HepG2 (cell line): ENCODE data around the gene PNN. TPM values are rescaled to one million over a fixed set of nuclear protein-coding genes. Genes with fewer than 3 reads are reported as not detected.

Source experiments
- FOXA3 ChIP-seq: IDR thresholded peaks from 2 replicates; pipeline ENCODE4 v1.6.1; 2016; ENCODE audit warnings: missing genetic modification reagents, missing compliant biosample characterization
- KDM5B ChIP-seq: sonication (generic); formaldehyde crosslinking; IDR thresholded peaks from 2 replicates; pipeline ENCODE4 v1.4.0; 2020; ENCODE audit warnings: missing genetic modification reagents, mild to moderate bottlenecking, borderline replicate concordance
- MIER2 ChIP-seq: IDR thresholded peaks from 2 replicates; pipeline ENCODE4 v1.6.1; 2016; ENCODE audit warnings: missing biosample characterization, missing genetic modification reagents
- MXI1 ChIP-seq: IDR thresholded peaks from 3 replicates; pipeline ENCODE4 v1.6.1; 2012; ENCODE audit warnings: low read depth, low read length, inconsistent platforms, borderline replicate concordance
- NFKB2 ChIP-seq: sonication (generic); formaldehyde crosslinking; IDR thresholded peaks from 2 replicates; pipeline ENCODE4 v1.4.0; 2020; ENCODE audit warnings: missing genetic modification reagents, borderline replicate concordance
- PLRG1 ChIP-seq: fragments of 450-650 bp; conservative IDR thresholded peaks from 2 replicates; pipeline ENCODE4 v1.6.1; 2016
- ZFP62 ChIP-seq: sonication (generic); formaldehyde crosslinking; IDR thresholded peaks from 2 replicates; pipeline ENCODE4 v1.4.0; 2020; ENCODE audit warnings: missing genetic modification reagents
- ZNF224 ChIP-seq: sonication (generic); formaldehyde crosslinking; IDR thresholded peaks from 2 replicates; pipeline ENCODE4 v1.5.0; 2020; ENCODE audit warnings: mild to moderate bottlenecking, missing genetic modification reagents
- ZNF746 ChIP-seq: sonication (generic); formaldehyde crosslinking; IDR thresholded peaks from 2 replicates; pipeline ENCODE4 v1.8.0; 2022; ENCODE audit warnings: mild to moderate bottlenecking, missing genetic modification reagents
- polyA plus RNA-seq, 8 experiments: library from polyadenylated mRNA; depleted of rRNA in 3 of 8; stranded (reverse) in 7 of 8; unstranded in 1 of 8; fragments of >200 nt; fragmentation: Illumina TruSeq in 4 of 8; extraction: Trizol in 4 of 8; gene quantifications; 2 replicates each; pipeline versions ENCODE4 v1.2.1 to v1.2.3, GENCODE V29; 2011 to 2016; ENCODE audit warnings: low read depth in 4 of 8, missing spikeins in 1 of 8, mixed read lengths in 1 of 8; ENCODE audit not compliant: insufficient read depth in 1 of 8
- total RNA-seq, 5 experiments: library from RNA; depleted of rRNA; stranded (reverse); fragments of >200 nt; fragmentation: Illumina TruSeq; extraction: Trizol; gene quantifications; 2 replicates each; pipeline ENCODE4 v1.2.3, GENCODE V29; 2016; ENCODE audit warnings: low read depth in 1 of 5
- TF ChIP-seq, protein P1 (sequence below): sonication (generic); formaldehyde crosslinking; IDR thresholded peaks from 2 replicates; pipeline ENCODE4 v1.8.1; 2022; ENCODE audit warnings: low read depth, mild to moderate bottlenecking, missing genetic modification reagents
- TF ChIP-seq, protein P2 (sequence below): sonication (generic); formaldehyde crosslinking; IDR thresholded peaks from 2 replicates; pipeline ENCODE4 v1.5.1; 2020; ENCODE audit warnings: missing genetic modification reagents, mild to moderate bottlenecking, borderline replicate concordance
- TF ChIP-seq, protein P3 (sequence below): sonication (generic); formaldehyde crosslinking; IDR thresholded peaks from 2 replicates; pipeline ENCODE4 v1.5.0; 2020; ENCODE audit warnings: mild to moderate bottlenecking, missing genetic modification reagents
- TF ChIP-seq, protein P4 (sequence below): sonication (generic); formaldehyde crosslinking; IDR thresholded peaks from 2 replicates; pipeline ENCODE4 v1.4.0; 2020; ENCODE audit warnings: missing genetic modification reagents

Gene PNN
- total and polyA plus RNA-seq, 2 of the 13 experiments (the other 11 are each of a cell fraction or from before 2014, with no cell fraction given) = 58.0 to 214 TPM

DNA sequence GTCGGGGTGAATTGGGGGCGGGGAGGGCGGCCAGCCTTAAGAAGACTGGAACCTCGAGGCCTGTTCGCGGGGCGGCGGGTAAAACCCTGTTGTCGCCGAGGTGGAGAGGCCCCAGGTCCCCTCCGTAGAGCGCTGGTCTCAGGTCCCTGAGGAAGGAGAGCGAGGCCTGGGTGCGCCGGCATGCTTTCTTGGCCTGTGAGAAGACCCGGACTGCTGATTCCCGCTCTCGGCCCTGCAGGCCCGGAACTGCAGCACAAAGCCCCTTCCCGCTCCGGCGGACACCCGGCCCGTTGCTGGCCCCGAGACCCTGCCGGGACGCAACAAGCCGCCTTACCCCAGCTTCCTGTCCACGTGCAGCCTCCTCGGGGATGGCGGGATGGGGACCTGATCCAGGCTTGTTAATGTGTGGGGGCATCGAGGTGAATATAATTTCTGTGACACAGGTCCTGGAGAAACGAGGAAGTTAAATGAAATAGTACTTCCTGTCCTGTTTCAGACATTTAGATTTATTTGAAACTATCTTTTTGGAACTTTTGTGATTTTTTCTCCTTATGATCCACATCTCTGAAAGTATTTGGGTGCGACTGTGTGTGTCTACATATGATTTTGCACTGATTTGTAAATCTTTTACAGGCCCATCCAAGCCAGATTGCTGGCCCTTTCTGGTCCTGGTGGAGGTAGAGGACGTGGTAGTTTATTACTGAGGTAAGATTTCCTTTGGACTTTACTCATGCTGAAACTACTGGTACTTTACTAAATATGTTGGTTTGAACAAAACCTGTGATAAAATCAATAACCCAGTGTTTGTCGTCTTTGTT lies 600 bp downstream of the PNN start (continued):
- TF ChIP-seq ZNF746 (CRISPR knock-in tag) (no peak), NFKB2 (peak; percentile 94; the same call in 1 of the 2 replicates), ZNF224 (CRISPR knock-in tag) (peak; percentile 83), FOXA3 (CRISPR knock-in tag) (no peak; the same call in 1 of the 2 replicates), MIER2 (peak; percentile 70; the same call in 1 of the 2 replicates), PLRG1 (no peak), ZFP62 (CRISPR knock-in tag) (no peak), KDM5B (CRISPR knock-in tag) (peak; percentile 98), MXI1 (peak; percentile 75; the same call in 1 of the 3 replicates)
- TF ChIP-seq, protein P1, sequence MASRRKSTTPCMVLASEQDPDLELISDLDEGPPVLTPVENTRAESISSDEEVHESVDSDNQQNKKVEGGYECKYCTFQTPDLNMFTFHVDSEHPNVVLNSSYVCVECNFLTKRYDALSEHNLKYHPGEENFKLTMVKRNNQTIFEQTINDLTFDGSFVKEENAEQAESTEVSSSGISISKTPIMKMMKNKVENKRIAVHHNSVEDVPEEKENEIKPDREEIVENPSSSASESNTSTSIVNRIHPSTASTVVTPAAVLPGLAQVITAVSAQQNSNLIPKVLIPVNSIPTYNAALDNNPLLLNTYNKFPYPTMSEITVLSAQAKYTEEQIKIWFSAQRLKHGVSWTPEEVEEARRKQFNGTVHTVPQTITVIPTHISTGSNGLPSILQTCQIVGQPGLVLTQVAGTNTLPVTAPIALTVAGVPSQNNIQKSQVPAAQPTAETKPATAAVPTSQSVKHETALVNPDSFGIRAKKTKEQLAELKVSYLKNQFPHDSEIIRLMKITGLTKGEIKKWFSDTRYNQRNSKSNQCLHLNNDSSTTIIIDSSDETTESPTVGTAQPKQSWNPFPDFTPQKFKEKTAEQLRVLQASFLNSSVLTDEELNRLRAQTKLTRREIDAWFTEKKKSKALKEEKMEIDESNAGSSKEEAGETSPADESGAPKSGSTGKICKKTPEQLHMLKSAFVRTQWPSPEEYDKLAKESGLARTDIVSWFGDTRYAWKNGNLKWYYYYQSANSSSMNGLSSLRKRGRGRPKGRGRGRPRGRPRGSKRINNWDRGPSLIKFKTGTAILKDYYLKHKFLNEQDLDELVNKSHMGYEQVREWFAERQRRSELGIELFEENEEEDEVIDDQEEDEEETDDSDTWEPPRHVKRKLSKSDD (CRISPR knock-in tag) = no peak; the same call in 1 of the 2 replicates
- TF ChIP-seq, protein P2, sequence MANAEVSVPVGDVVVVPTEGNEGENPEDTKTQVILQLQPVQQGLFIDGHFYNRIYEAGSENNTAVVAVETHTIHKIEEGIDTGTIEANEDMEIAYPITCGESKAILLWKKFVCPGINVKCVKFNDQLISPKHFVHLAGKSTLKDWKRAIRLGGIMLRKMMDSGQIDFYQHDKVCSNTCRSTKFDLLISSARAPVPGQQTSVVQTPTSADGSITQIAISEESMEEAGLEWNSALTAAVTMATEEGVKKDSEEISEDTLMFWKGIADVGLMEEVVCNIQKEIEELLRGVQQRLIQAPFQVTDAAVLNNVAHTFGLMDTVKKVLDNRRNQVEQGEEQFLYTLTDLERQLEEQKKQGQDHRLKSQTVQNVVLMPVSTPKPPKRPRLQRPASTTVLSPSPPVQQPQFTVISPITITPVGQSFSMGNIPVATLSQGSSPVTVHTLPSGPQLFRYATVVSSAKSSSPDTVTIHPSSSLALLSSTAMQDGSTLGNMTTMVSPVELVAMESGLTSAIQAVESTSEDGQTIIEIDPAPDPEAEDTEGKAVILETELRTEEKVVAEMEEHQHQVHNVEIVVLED (CRISPR knock-in tag) = no peak
- TF ChIP-seq, protein P3, sequence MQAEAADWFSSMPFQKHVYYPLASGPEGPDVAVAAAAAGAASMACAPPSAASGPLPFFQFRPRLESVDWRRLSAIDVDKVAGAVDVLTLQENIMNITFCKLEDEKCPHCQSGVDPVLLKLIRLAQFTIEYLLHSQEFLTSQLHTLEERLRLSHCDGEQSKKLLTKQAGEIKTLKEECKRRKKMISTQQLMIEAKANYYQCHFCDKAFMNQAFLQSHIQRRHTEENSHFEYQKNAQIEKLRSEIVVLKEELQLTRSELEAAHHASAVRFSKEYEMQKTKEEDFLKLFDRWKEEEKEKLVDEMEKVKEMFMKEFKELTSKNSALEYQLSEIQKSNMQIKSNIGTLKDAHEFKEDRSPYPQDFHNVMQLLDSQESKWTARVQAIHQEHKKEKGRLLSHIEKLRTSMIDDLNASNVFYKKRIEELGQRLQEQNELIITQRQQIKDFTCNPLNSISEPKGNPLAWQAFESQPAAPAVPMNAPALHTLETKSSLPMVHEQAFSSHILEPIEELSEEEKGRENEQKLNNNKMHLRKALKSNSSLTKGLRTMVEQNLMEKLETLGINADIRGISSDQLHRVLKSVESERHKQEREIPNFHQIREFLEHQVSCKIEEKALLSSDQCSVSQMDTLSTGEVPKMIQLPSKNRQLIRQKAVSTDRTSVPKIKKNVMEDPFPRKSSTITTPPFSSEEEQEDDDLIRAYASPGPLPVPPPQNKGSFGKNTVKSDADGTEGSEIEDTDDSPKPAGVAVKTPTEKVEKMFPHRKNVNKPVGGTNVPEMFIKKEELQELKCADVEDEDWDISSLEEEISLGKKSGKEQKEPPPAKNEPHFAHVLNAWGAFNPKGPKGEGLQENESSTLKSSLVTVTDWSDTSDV (CRISPR knock-in tag) = peak; percentile 97
- TF ChIP-seq, protein P4, sequence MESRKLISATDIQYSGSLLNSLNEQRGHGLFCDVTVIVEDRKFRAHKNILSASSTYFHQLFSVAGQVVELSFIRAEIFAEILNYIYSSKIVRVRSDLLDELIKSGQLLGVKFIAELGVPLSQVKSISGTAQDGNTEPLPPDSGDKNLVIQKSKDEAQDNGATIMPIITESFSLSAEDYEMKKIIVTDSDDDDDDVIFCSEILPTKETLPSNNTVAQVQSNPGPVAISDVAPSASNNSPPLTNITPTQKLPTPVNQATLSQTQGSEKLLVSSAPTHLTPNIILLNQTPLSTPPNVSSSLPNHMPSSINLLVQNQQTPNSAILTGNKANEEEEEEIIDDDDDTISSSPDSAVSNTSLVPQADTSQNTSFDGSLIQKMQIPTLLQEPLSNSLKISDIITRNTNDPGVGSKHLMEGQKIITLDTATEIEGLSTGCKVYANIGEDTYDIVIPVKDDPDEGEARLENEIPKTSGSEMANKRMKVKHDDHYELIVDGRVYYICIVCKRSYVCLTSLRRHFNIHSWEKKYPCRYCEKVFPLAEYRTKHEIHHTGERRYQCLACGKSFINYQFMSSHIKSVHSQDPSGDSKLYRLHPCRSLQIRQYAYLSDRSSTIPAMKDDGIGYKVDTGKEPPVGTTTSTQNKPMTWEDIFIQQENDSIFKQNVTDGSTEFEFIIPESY (CRISPR knock-in tag) = 0 out of 2 replicates have a peak, but pooled peaks have one; percentile 9
